Cerebellar cortex (tissue), 1 donor: ENCODE results near the gene ASCL1.

Source experiments
- DNase-seq: peaks from one replicate; pipeline ENCODE4 v3.0.0-alpha.2; 2015; ENCODE audit warnings: low spot score

ASCL1 gene

DNA sequence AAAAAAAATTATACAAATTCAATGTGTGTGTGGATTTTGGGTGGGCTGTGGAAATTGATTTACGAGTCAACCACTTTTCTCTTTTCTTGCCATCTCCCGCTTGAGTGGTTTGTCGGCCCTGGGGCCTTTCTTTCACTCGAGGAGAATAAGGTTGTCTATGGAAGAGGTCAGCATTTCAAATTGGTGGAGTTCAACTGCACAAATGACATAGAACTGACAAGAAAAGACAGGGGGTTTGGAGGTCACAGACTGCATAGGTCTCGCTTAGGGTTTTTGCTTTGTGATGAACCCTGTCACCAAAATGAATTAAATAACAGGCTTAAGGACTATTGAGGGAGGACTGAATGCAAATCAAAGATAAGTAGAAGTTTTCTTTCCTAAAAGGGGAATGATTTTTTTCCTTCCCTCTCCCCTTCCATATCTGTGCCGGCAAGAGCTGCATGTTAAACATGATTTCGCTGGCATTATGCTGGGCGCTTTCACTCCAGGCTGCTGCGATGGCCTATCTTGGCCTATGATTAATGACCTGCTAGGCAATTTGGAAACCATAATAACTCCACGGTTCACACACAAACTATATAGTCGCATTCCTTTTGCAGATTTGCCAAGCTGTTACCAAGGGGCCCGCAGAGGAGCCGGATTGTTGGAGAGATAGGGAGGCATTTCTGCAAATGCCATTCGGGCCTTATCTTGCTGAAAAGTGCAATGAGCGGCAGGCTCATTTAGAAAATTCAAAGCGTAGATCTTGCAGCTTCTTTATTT lies 20.7 kb downstream of the ASCL1 start:
- DNase-seq = no peak

DNA sequence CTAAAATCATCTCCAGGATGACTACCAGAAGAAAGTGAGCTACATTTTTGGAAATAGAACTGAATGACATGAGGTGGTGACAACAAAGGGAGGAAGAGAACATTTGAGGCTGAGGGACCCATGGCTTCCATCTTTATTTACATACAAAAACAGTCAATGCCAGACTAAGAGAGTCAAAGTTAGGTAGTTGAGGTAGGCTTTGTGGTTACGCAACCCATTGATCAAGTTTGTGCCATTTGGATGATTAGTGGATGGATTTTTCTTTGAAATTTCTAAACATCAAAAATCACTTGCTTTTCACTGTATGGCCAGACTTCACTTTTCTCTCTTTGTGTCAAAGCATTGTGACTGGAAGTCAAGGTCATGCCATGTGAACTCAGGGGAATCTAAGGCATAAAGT lies 22.9 kb downstream of the ASCL1 start:
- DNase-seq = no peak

DNA sequence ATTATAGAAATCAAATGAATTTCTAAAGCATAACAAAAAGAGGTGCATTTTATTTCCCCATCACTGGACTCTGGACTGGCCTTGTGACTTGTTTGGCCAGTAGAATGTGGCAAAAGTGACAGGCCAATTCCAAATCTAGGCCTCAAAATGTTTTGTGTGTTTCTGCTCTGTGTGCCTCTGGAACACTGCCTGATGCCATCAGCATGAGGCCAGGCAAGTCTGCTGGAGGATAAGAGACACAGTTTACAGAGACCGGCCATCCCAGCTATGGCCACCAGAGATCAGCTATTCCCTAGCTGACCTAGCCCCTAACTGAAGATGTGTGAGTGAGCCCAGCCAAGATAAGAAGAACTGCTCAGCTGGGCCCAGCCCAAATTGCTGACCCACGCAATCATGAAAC lies 32.9 kb downstream of the ASCL1 start:
- peak; percentile 4 for DNase-seq

DNA sequence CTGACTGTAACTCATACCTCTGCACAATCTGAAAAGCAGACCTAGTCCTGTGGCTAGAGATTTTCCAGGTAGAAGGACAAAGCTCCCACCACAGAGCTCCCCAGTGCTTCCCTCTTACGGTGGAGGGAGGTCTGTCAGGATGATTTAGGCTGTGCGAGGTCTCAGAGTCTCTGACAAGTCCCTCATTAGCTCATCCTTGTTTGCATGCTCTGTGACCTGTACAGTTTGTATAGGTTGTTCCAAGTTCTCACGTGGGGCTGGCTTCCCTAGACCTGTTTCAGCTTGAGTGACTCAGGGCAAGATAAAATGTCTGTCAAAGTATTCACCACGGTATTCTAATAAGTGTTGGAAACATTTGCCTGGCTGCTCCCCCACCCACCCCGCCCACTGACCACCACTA lies 34.8 kb downstream of the ASCL1 start:
- DNase-seq = no peak

DNA sequence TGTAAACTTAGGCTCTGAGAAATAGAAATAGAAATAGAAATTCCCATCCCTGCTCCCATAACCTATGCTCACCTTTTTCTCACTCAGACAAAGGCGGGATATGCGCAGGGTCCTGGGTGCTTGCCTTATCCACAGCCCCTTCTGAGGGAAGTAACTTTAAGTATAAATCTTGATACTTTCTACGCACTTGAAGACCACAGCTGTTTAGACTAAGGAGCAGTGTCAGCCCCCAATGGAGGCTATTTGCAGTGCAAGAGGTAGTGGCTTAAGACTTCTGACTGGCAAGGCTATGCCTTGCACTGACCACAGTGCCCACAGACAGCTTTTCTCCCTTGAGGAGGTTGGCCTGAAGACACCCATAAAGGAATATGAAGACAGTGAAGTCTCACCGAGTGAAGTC lies 35.2 kb downstream of the ASCL1 start:
- DNase-seq = no peak

DNA sequence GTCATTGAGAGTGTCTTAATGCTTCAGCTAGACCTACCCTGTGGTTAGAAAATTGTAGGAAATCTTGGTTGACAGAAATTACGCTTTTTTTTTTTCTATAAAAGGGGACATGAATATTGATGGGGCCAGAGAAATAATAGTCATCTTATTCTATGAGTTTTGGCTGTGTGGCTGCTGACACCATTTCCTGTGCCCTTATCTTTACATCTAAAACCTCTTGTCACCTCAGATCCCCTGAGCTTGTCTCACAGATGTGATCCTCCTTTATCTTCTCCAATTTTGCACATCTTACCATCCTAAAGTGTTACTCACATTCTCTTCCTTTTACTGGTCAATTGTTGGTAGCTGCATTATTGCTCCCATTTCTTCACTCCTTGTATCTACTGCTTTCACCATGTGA lies 36.1 kb downstream of the ASCL1 start:
- no peak for DNase-seq

DNA sequence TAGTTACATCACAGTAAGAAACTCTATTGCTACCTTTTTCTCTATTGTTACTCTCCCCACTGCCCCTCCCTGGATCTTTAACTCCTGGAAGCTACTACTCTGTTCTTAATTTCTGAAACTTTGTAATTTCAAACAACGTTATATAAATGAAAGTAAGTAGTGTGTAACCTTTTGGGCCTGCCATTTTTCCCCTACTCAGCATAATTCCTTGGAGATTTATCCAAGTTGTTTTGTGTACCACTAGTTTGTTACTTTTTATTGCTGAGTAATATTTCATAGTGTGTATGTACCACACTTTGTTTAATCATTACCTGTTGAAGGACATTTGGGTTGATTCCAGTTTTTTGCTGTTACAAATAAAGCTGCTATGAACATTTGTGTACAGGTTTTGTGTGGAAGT lies 37.9 kb downstream of the ASCL1 start:
- DNase-seq = no peak
